PC-3 (cell line): ENCODE results near the gene ENOPH1.
"Not testable (repeated sequence)": the region's sequence is repeated elsewhere in the genome, so short reads cannot be mapped to it uniquely, and the experiment has no call there.

ENCODE experiments used
- CTCF ChIP-seq: fragments of 300-600 bp; sonication (generic); conservative IDR thresholded peaks from 2 replicates; pipeline ENCODE4 v1.5.1; 2017; ENCODE audit warnings: antibody characterized with exemption, low read depth, mild to moderate bottlenecking, low read length
- EZH2 ChIP-seq: fragments of 300-600 bp; sonication (generic); IDR thresholded peaks from one replicate; pipeline ENCODE4 v1.6.1; 2017; ENCODE audit warnings: antibody characterized with exemption, mild to moderate bottlenecking, low read length; ENCODE audit not compliant: unreplicated experiment
- EZH2phosphoT487 ChIP-seq: fragments of 300-600 bp; sonication (generic); IDR thresholded peaks from 2 replicates; pipeline ENCODE4 v1.6.1; 2018; ENCODE audit warnings: mild to moderate bottlenecking, antibody characterized with exemption, low read length, borderline replicate concordance

GRCh38 chr4:82475931-82476330 is 45.5 kb downstream of the ENOPH1 start:
- TF ChIP-seq EZH2, CTCF, EZH2phosphoT487: not testable (repeated sequence)
